Erythroblast (primary cell): ENCODE data around the gene PKDCC.

Experiments used
- GATA1 ChIP-seq: IDR thresholded peaks from 2 replicates; pipeline ENCODE4 v1.6.1; 2011; ENCODE audit warnings: low read depth, mild to moderate bottlenecking, control low read depth, low read length, moderate library complexity
- POLR2A ChIP-seq: IDR thresholded peaks from 2 replicates; pipeline ENCODE4 v1.6.1; 2011; ENCODE audit warnings: mild to moderate bottlenecking, low read length

DNA sequence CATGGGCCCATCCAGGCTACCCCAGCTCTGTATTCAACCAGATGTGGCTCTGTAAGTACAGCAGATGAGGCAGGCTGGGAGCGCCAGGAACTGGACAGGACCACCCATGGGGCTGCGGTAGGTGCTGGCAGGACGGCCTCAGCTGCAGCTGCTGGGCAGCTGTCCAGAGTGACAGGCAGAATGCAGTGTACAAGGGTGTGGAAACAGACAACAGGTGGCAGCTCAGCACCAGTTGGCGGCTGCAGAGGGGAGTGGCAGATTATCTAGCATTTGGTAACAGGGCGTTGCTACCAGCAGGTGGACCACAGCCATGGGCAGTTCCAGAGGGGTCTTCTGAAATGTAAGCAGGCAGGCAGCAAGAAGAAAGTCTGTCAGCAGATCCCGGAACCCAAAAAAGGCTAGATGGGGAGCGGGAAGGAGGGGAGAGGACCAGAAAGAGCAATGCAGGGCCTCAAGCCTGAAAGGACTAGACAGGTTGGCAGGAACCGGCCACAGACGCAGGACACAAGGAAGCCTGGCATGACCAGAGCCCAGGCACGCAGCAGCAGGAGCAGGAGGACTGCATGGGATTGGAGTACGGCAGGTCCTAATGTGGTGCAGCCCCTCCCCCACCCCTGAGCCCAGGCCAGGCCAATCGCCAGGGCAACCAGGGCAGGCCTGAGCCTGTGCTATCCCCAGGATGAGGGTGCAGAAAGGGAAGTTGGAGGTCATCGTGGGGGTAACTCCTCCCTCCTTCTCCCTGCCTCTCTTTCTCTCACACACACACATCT is 24.7 kb downstream of the PKDCC start:
- TF ChIP-seq POLR2A: no peak
- TF ChIP-seq GATA1: no peak
